ENCODE measurements around the gene MBD3L4.

MBD3L4 gene

DNA sequence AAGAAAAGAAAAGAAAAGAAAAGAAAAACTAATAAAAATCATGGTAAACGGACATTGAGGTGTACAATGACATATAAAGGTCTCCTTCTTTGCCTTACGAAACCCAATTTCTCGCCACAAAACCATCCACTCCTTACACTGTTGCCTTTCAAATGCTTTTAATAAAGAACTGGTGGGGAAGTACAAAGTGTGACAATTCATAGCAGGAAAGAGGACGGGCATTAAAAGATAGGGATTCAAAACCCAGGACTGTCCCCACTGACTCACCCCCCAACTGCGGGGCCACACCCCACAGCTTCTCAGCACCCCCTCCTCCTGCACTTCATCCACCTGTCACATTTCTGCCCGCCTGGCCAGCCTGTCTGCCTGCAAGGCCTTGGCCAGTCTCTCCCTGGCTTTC, 21.2 kb downstream of the MBD3L4 start:
- H3K4me3 ChIP-seq (ENCODE audit: control insufficient read depth, low read depth, low read length): no peak overlapping the region
- TF ChIP-seq, protein P1, sequence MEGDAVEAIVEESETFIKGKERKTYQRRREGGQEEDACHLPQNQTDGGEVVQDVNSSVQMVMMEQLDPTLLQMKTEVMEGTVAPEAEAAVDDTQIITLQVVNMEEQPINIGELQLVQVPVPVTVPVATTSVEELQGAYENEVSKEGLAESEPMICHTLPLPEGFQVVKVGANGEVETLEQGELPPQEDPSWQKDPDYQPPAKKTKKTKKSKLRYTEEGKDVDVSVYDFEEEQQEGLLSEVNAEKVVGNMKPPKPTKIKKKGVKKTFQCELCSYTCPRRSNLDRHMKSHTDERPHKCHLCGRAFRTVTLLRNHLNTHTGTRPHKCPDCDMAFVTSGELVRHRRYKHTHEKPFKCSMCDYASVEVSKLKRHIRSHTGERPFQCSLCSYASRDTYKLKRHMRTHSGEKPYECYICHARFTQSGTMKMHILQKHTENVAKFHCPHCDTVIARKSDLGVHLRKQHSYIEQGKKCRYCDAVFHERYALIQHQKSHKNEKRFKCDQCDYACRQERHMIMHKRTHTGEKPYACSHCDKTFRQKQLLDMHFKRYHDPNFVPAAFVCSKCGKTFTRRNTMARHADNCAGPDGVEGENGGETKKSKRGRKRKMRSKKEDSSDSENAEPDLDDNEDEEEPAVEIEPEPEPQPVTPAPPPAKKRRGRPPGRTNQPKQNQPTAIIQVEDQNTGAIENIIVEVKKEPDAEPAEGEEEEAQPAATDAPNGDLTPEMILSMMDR (conservative IDR thresholded peaks at IDR 0.05; ENCODE audit: control insufficient read depth, insufficient read depth, low read depth, low read length): no peak
- no peak for DNase-seq (ENCODE audit: low read depth)

DNA sequence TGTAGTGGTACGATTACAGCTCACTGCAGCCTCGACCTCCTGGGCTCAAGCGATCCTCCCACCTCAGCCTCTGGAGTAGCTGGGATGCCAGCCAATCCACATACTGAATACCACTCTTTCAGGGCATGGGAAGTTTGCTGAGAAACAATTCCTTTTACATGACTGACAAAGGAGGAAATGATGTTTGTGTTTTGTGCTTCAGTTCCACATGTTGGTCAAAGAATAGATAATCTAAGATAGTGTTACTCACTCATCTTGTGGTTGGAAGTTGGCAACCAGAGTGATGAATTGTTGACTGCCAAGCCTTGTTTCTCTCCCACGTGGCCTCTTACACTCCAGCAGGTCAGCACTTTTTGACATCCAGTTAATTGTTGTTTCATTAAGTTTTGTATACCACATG, 26.3 kb downstream of the MBD3L4 start:
- DNase-seq (ENCODE audit: low read depth): peak; percentile 27
- no peak overlapping the region for H3K4me3 ChIP-seq (ENCODE audit: control insufficient read depth, low read depth, low read length)
- TF ChIP-seq, protein P1 (conservative IDR thresholded peaks at IDR 0.05; ENCODE audit: control insufficient read depth, insufficient read depth, low read depth, low read length): no peak

DNA sequence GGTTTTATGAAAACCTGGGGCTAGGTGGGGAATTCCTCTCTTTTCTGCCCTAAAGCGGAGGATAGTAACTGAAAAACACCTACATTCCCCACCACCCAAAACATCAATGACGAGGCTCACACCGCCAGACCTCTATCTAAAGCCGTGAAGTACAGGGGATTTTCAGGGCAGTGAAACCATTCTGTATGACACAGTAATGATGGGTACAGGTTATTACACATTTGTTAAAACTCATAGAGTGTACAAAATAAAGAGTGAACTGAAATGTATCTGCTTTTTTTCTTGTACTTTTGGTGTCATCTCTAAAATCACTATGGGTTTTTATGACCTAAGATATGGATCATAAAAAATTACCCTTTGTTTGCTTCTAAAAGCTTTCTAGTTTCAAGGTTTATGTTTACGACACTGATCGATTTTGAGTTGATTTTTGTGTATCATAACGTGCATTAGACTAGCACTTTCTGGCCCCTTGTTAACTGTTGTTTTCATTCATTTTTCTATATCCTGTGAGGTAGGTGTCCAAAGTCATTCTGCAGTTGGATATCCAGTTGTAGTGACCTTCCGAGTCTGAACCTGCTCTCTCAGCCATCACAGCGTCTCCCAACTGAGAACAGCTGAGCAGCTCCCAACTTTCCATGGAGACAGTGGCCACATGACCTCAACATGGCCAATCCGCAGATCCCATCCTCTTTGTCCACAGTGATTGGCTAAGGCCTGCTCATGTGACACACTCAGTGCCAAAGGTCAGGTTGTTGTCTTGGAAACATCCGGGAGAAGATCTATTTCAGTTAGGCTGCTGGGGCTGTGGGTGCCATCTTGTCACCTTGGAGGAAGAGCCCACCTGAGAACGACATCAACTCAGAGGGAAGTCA, 29.0 kb downstream of the MBD3L4 start:
- TF ChIP-seq, protein P1 (conservative IDR thresholded peaks at IDR 0.05; ENCODE audit: control insufficient read depth, insufficient read depth, low read depth, low read length): no peak
- no peak overlapping the region for H3K4me3 ChIP-seq (ENCODE audit: control insufficient read depth, low read depth, low read length)
- no peak for DNase-seq (ENCODE audit: low read depth)

DNA sequence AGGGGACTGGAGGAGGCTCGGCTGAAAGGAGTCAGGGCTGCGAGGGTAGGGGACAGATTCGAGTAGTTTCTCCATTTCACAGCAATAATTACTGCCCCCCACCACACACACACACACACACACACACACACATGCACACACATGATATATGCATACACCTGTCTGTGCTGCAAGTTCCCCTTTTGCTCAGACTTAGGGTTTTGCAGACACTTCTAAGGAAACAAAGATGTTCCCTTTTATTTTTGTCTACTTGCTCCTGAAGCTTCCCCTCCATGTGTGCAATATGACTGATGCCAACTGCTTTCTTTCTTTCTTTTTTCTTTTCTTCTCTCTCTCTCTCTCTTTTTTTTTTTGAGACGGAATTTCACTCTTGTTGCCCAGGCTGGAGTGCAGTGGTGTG, 32.1 kb downstream of the MBD3L4 start:
- TF ChIP-seq, protein P1 (conservative IDR thresholded peaks at IDR 0.05; ENCODE audit: control insufficient read depth, insufficient read depth, low read depth, low read length): no peak
- H3K4me3 ChIP-seq (ENCODE audit: control insufficient read depth, low read depth, low read length): no peak overlapping the region
- no peak for DNase-seq (ENCODE audit: low read depth)

DNA sequence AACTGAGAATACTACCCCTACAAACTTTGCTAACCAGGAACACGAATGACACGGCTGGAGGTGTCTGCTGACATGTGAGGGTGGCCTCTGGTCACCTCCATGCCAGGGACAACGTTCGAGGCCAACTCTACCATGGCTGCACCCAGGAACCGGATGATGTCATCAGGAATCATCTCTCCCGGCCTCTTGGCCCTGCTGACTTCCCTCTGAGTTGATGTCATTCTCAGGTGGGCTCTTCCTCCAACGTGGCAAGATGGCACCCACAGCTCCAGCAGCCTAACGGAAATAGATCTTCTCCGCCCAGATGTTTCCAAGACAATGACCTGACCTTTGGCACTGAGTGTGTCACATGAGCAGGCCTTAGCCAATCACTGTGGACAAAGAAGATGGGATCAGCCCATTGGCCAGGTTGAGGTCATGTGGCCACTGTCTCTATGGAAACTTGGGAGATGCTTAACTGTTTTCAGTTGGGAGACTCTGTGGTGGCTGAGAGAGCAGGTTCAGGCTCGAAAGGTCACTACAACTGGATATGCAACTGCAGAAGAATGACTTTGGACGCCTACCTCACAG, 33.8 kb downstream of the MBD3L4 start:
- TF ChIP-seq, protein P1 (conservative IDR thresholded peaks at IDR 0.05; ENCODE audit: control insufficient read depth, insufficient read depth, low read depth, low read length): no peak
- DNase-seq (ENCODE audit: low read depth): no peak

DNA sequence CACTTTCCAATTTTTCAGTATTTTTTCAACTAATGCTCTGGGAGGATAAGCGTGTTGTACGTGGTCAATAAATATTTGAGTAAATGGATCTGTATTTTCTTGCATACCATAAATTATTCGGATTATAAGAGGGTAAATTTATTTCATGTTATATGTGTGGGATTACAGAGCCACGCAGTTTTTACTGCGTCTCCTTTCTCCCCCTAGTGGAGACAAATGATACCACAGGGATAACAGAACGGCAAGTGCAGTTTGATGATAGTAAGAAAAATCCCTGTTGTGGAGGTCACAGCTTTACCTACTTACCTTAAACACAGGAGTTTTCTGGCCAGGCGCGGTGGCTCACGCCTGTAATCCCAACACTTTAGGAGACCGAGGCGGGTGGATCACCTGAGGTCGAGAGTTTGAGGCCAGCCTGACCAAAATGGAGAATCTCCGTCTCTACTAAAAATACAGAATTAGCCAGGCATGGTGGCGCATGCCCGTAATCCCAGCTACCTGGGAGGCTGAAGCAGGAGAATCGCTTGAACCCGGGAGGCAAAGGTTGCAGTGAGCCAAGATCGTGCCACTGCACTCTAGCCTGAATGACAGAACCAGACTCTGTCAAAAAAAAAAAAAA, 35.6 kb downstream of the MBD3L4 start:
- DNase-seq (ENCODE audit: low read depth): peak; percentile 33
- TF ChIP-seq, protein P1 (conservative IDR thresholded peaks at IDR 0.05; ENCODE audit: control insufficient read depth, insufficient read depth, low read depth, low read length): peak; percentile 58

More for the DNA sequence above, 33.8 kb downstream of the MBD3L4 start:
- no peak overlapping the region for H3K4me3 ChIP-seq (ENCODE audit: control insufficient read depth, low read depth, low read length)

More for the DNA sequence above, 35.6 kb downstream of the MBD3L4 start:
- H3K4me3 ChIP-seq (ENCODE audit: control insufficient read depth, low read depth, low read length): no peak overlapping the region
